GM18909 (cell line): Measurements from ENCODE around the gene FGFR4.

ENCODE experiments used
- ATAC-seq: cut with Tn5 transposase; IDR thresholded peaks from one replicate; pipeline ENCODE4 v1.9.1; 2021; ENCODE audit warnings: mild to moderate bottlenecking; ENCODE audit not compliant: unreplicated experiment, poor library complexity

Gene FGFR4

DNA sequence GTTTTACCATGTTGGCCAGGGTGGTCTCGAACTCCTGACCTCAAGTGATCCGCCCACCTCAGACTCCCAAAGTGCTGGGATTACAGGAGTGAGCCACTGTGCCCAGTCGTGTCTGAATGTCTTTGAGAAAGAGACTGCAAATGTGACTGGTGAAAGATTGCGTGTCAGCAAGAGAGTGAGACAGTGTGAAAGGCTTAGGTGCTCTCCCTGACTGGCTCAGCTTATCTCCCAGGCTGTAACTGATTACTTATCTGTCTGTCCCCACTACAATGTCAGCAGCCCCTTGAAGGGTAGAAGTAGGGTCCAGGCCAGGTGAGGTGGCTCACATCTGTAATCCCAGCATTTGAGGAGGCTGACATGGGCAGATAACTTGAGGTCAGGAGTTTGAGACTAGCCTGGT is 3.4 kb upstream of the FGFR4 start:
- no peak for ATAC-seq

GRCh38 chr5:177084175-177084574 is 2.5 kb upstream of the FGFR4 start:
- ATAC-seq: no peak

DNA sequence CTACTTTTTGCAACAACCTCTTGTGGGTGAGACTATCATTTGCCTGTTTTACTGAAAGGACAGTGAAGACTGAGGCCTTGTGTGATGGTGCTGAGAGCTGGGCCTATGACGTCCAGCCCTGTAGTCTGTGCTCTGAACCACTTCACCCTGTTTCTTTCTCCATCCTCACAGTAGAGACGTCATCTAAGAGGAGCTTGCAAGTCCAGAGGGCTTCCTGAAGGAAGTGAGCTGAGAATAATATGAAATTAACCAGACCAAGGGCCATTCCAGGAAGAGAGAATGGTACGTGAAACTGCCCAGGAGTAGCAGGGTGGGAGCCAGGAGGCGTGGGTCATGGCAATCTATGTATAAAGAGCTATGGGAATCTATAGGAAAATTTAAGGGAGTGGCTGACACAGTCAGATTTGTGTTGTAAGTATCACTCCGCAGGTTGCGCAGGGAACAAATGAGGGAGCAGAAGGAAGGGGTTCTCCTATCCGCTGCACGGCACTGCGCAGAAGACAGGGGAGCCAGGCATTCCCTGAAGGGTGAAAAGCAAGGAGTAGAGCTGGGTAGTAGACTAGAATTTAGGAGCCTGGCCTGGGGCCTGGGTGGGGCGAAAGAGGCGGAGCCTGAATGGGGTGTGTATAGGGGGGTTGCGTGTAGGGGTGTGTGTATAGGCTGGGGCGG is 596 bp upstream of the FGFR4 start:
- no peak for ATAC-seq

GRCh38 chr5:177087398-177088005 is 787 bp downstream of the FGFR4 start:
- ATAC-seq: no peak

GRCh38 chr5:177089127-177089526 is 2.4 kb downstream of the FGFR4 start:
- no peak for ATAC-seq

GRCh38 chr5:177089825-177090641 is 3.3 kb downstream of the FGFR4 start:
- no peak for ATAC-seq

- ATAC-seq: no peak
These were observed 4.1 kb downstream of the FGFR4 start for GRCh38 chr5:177090813-177091212.

DNA sequence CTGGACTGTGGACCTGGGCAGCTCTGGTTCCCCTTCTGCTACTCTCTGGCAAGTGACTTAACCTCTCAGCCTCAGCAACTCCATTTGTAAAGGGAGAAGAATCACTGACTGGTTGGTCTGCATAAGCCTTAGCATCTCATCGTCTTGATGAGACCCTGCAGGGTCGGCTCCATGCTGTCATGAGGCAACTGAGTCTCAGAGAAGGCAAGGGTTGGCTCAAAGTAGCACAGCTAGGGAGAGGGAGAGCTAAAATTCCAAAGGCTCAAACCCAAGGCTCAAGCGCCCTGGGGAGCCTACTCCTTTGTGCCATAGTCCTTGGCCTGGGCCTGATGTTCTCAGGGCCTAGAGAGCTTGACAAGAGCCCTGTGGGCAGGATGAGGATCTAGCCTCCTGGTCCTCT is 4.5 kb downstream of the FGFR4 start:
- no peak for ATAC-seq

GRCh38 chr5:177092178-177093081 is 5.7 kb downstream of the FGFR4 start:
- no peak for ATAC-seq

GRCh38 chr5:177093082-177093712 is 6.5 kb downstream of the FGFR4 start:
- ATAC-seq: no peak

GRCh38 chr5:177093803-177094202 is 7.1 kb downstream of the FGFR4 start:
- no peak for ATAC-seq

- ATAC-seq: no peak
These were observed 7.7 kb downstream of the FGFR4 start for GRCh38 chr5:177094224-177095087.

GRCh38 chr5:177095088-177095669 is 8.5 kb downstream of the FGFR4 start:
- ATAC-seq: no peak

DNA sequence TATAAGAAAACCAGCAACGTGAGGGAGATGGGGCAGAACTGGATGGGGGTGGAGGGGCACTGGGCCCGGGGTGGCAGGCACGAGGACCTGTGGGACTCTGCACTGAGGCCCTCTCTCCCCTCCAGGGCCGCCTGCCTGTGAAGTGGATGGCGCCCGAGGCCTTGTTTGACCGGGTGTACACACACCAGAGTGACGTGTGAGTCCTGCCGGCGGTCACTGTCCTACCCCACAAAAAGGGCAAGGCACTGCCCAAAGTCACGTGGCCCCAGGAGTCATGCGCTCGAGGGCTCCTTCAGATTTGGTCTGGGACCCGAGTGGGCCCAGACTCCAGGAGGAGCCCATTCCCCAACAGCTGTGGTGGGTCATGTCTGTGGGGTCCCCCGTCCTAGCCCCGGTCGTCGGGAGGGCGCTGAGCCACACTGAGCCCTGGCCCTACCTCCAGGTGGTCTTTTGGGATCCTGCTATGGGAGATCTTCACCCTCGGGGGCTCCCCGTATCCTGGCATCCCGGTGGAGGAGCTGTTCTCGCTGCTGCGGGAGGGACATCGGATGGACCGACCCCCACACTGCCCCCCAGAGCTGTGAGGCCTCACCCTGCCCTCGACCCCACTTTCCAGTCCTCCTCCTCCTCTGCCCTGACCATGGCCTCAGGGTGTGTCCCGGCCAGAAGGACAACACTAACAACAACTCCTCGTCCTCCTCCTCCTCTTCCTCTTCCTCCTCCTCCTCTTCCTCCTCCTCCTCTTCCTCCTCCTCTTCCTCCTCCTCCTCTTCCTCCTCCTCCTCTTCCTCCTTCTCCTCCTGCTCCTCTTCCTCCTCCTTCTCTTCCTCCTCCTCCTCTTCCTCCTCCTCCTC is 9.7 kb downstream of the FGFR4 start:
- ATAC-seq: no peak

GRCh38 chr5:177097016-177097985 is 10.6 kb downstream of the FGFR4 start:
- ATAC-seq: no peak

GRCh38 chr5:177098120-177098469 is 11.4 kb downstream of the FGFR4 start:
- ATAC-seq: no peak
